ENCODE results near the gene CREBRF.
A peak's percentile ranks its signal among the peaks of the same experiment; 100 is the strongest.

CREBRF gene

DNA sequence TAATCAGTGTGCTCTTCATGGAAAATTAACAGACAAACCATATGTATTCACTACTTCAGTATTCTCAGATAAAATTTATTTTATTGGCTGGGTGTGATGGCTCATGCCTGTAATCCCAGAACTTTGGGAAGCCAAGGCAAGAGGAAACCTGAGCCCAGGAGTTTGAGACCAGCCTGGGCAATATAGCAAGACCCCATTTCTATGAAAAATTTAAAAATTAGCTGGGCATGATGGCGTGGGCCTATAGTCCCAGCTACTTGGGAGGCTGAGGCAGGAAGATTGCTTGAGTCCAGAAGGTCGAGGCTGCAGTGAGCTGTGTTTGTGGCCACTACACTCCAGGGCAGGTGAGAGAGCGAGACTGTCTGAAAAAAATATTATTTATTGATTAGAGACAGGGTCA is 23.4 kb upstream of the CREBRF start:
- Histone ChIP-seq H3K27me3 (ENCODE audit: low read depth, low read length) (no peaks in the 10 kb centered on the region), H3K36me3 (replicated peaks; ENCODE audit: low read depth, low read length) (peaks cover 9% of the 10 kb centered on the region), H3K4me2 (ENCODE audit: low read length) (no peak overlapping the region), H3K4me1 (ENCODE audit: low read length) (peaks cover 65% of the 10 kb centered on the region), H2AFZ (ENCODE audit: low read depth, low read length) (no peak overlapping the region), H3K27ac (ENCODE audit: low read length) (no peak overlapping the region), H3K9me3 (ENCODE audit: insufficient read depth, low read length) (no peaks in the 10 kb centered on the region), H3K4me3 (ENCODE audit: low read length) (no peak overlapping the region), H3K79me2 (ENCODE audit: low read length) (peaks cover 70% of the 10 kb centered on the region), H4K20me1 (ENCODE audit: insufficient read depth, low read length) (peaks cover 18% of the 10 kb centered on the region), H3K9ac (ENCODE audit: low read length) (no peak overlapping the region)
- no peak for TF ChIP-seq EZH2phosphoT487 (IDR thresholded peaks at IDR 0.05; ENCODE audit: low read depth)
- TF ChIP-seq, protein P1, sequence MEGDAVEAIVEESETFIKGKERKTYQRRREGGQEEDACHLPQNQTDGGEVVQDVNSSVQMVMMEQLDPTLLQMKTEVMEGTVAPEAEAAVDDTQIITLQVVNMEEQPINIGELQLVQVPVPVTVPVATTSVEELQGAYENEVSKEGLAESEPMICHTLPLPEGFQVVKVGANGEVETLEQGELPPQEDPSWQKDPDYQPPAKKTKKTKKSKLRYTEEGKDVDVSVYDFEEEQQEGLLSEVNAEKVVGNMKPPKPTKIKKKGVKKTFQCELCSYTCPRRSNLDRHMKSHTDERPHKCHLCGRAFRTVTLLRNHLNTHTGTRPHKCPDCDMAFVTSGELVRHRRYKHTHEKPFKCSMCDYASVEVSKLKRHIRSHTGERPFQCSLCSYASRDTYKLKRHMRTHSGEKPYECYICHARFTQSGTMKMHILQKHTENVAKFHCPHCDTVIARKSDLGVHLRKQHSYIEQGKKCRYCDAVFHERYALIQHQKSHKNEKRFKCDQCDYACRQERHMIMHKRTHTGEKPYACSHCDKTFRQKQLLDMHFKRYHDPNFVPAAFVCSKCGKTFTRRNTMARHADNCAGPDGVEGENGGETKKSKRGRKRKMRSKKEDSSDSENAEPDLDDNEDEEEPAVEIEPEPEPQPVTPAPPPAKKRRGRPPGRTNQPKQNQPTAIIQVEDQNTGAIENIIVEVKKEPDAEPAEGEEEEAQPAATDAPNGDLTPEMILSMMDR (IDR thresholded peaks at IDR 0.05; ENCODE audit: low read depth, low read length) = no peak

DNA sequence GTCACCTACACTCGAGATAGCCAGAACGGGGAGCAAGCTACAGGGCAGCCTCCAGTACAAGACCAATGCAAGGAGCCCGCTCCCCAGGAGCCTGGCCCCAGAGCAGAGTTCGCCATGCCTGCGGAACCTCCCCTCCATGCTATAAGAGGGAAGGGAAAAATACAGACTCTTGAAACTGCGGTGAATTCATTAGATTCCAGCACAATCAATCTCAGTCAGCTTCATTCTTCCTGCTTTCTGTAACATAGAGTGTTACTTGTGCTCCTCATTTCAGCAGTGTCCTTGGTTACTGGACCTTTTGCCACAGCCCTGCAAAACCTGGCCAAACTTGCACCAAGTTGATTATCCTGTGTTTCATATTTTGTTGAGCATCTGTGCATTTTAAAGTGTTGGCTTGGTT is 22.2 kb upstream of the CREBRF start:
- peaks cover 53% of the 10 kb centered on the region for H3K4me1 ChIP-seq (ENCODE audit: low read length)
- no peaks in the 10 kb centered on the region for H3K27me3 ChIP-seq (ENCODE audit: low read depth, low read length)
- peaks cover 5% of the 10 kb centered on the region for H3K36me3 ChIP-seq (replicated peaks; ENCODE audit: low read depth, low read length)
- H3K4me3 ChIP-seq (ENCODE audit: low read length) = peak overlapping the region; percentile 2; the same call in 1 of the 2 replicates
- TF ChIP-seq EZH2phosphoT487 (IDR thresholded peaks at IDR 0.05; ENCODE audit: low read depth) = no peak
- TF ChIP-seq, protein P1 (IDR thresholded peaks at IDR 0.05; ENCODE audit: low read depth, low read length) = no peak
- H3K4me2 ChIP-seq (ENCODE audit: low read length) = peak overlapping the region; percentile 97
- H3K79me2 ChIP-seq (ENCODE audit: low read length) = peaks cover 59% of the 10 kb centered on the region
- no peak overlapping the region for H2AFZ ChIP-seq (ENCODE audit: low read depth, low read length)
- H4K20me1 ChIP-seq (ENCODE audit: insufficient read depth, low read length) = peaks cover 8% of the 10 kb centered on the region; the same call in 1 of the 2 replicates
- peak overlapping the region; percentile 96 for H3K27ac ChIP-seq (ENCODE audit: low read length)
- H3K9me3 ChIP-seq (ENCODE audit: insufficient read depth, low read length) = no peaks in the 10 kb centered on the region
- H3K9ac ChIP-seq (ENCODE audit: low read length) = peak overlapping the region; percentile 41; the same call in 1 of the 2 replicates

DNA sequence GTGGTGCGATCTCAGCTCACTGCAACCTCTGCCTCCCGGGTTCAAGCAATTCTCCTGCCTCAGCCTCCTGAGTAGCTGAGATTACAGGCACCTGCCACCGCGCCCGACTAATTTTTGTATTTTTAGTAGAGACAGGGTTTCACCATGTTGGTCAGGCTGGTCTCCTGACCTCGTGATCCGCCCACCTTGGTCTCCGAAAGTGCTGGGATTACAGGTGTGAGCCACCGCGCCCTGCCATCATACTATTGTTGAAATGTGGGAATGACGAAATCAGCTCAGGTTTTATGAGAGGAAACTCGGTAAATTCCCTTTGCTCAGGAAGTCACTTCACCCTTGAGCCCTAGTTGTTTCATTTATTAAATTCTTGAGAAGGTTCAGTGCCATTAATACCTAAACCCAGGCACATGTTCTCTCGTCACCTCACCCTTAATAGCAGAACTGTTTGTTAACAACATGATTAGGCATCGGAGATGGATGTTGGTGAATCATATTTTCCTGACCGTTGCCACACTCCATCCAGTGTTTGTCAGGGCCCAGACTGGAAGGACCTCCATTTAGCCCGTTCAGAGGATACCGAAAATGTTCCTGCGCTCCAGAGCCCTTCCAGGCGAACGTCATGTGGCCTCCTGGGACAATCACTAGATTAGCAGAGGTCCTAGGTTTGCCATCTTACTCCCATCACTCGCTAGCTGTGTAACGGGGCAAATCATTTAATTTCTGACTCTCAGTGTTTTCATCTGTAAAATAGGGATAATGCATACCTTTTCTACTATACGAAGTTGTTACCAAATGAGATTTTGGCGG is 20.0 kb upstream of the CREBRF start:
- Histone ChIP-seq H3K4me1 (ENCODE audit: low read length) (peaks cover 44% of the 10 kb centered on the region), H3K79me2 (ENCODE audit: low read length) (peaks cover 40% of the 10 kb centered on the region), H2AFZ (ENCODE audit: low read depth, low read length) (no peak overlapping the region), H3K36me3 (replicated peaks; ENCODE audit: low read depth, low read length) (peaks cover 17% of the 10 kb centered on the region), H3K4me3 (ENCODE audit: low read length) (peak overlapping the region; percentile 70), H3K9me3 (ENCODE audit: insufficient read depth, low read length) (no peaks in the 10 kb centered on the region), H3K9ac (ENCODE audit: low read length) (peak overlapping the region; percentile 72), H3K4me2 (ENCODE audit: low read length) (peak overlapping the region; percentile 97), H3K27me3 (ENCODE audit: low read depth, low read length) (no peaks in the 10 kb centered on the region), H3K27ac (ENCODE audit: low read length) (peak overlapping the region; percentile 96), H4K20me1 (ENCODE audit: insufficient read depth, low read length) (no peaks in the 10 kb centered on the region)
- no peak for TF ChIP-seq EZH2phosphoT487 (IDR thresholded peaks at IDR 0.05; ENCODE audit: low read depth)
- TF ChIP-seq, protein P1 (IDR thresholded peaks at IDR 0.05; ENCODE audit: low read depth, low read length) = no peak

DNA sequence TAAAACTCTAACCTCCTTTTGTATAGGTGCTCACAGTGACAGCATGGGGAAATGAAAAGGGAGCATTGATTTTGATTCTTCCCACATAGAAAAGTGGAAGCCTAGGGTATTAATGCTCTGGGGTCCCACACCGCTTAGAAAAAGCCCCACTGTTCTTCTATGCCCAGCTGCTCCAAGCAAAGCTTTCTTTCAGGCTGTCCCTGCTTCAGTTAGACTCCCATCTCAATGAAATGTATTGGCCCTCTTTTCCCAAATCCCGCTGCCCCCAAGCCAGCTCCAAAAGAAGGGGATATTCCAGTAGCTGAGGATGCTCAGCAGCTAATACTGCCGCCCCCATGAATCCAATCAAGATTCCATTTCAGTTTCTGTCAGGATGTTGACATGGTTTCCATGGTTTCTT is 17.0 kb upstream of the CREBRF start:
- no peak overlapping the region for H3K4me2 ChIP-seq (ENCODE audit: low read length)
- H3K9ac ChIP-seq (ENCODE audit: low read length) = no peak overlapping the region
- H3K9me3 ChIP-seq (ENCODE audit: insufficient read depth, low read length) = no peaks in the 10 kb centered on the region
- no peak overlapping the region for H3K27ac ChIP-seq (ENCODE audit: low read length)
- peaks cover 33% of the 10 kb centered on the region for H3K4me1 ChIP-seq (ENCODE audit: low read length)
- H4K20me1 ChIP-seq (ENCODE audit: insufficient read depth, low read length) = no peaks in the 10 kb centered on the region
- H3K27me3 ChIP-seq (ENCODE audit: low read depth, low read length) = no peaks in the 10 kb centered on the region
- peaks cover 17% of the 10 kb centered on the region for H3K36me3 ChIP-seq (replicated peaks; ENCODE audit: low read depth, low read length)
- H3K4me3 ChIP-seq (ENCODE audit: low read length) = no peak overlapping the region
- H2AFZ ChIP-seq (ENCODE audit: low read depth, low read length) = no peak overlapping the region
- TF ChIP-seq, protein P1 (IDR thresholded peaks at IDR 0.05; ENCODE audit: low read depth, low read length) = no peak
- no peak for TF ChIP-seq EZH2phosphoT487 (IDR thresholded peaks at IDR 0.05; ENCODE audit: low read depth)
- H3K79me2 ChIP-seq (ENCODE audit: low read length) = peaks cover 12% of the 10 kb centered on the region

All from OCI-LY3 (cell line).